NT2/D1 (cell line): ENCODE results near the gene NPAS1.

ENCODE experiments used
- DNase-seq: peaks from one replicate; pipeline ENCODE4 v3.0.0-alpha.2; 2011; ENCODE audit warnings: low read depth, low spot score
- H3K27me3 ChIP-seq: 2 replicates; pipeline ENCODE4 v1.6.0; 2011; ENCODE audit warnings: mild to moderate bottlenecking; ENCODE audit not compliant: insufficient read length, insufficient read depth
- H3K36me3 ChIP-seq: 2 replicates; pipeline ENCODE4 v1.6.1; 2011; ENCODE audit warnings: mild to moderate bottlenecking, low read length, mixed read lengths; ENCODE audit not compliant: insufficient read depth, insufficient read length
- H3K4me1 ChIP-seq: 2 replicates; pipeline ENCODE4 v1.5.1; 2011; ENCODE audit not compliant: insufficient read depth, insufficient read length
- H3K4me3 ChIP-seq: 2 replicates; pipeline ENCODE4 v1.5.1; 2011; ENCODE audit warnings: low read depth; ENCODE audit not compliant: insufficient read length
- H3K9ac ChIP-seq: 2 replicates; pipeline ENCODE4 v1.6.0; 2011; ENCODE audit warnings: low read depth; ENCODE audit not compliant: insufficient read length
- H3K9me3 ChIP-seq: 2 replicates; pipeline ENCODE4 v1.5.1; 2011; ENCODE audit warnings: mild to moderate bottlenecking, low read length; ENCODE audit not compliant: insufficient read depth
- SUZ12 ChIP-seq: IDR thresholded peaks from 2 replicates; pipeline ENCODE4 v1.6.1; 2011; ENCODE audit not compliant: insufficient read length, insufficient read depth; ENCODE audit errors: extremely low read depth
- YY1 ChIP-seq: IDR thresholded peaks from 2 replicates; pipeline ENCODE4 v1.6.1; 2011; ENCODE audit not compliant: insufficient read length, insufficient read depth
- ZNF274 ChIP-seq: IDR thresholded peaks from 2 replicates; pipeline ENCODE4 v1.6.1; 2011; ENCODE audit warnings: mild to moderate bottlenecking, low read depth, low read length

The NPAS1 gene

GRCh38 chr19:46976845-46977320, 42.8 kb upstream of the NPAS1 start:
- peaks cover 26% of the 10 kb centered on the region for H3K4me1 ChIP-seq
- no peaks in the 10 kb centered on the region for H3K27me3 ChIP-seq
- no peak for TF ChIP-seq YY1
- no peak for TF ChIP-seq ZNF274
- no peak for TF ChIP-seq SUZ12
- peak overlapping the region; percentile 69 for H3K9ac ChIP-seq
- no peaks in the 10 kb centered on the region for H3K36me3 ChIP-seq
- peak; percentile 30 for DNase-seq
- H3K4me3 ChIP-seq = no peak overlapping the region
- no peaks in the 10 kb centered on the region for H3K9me3 ChIP-seq

- Histone ChIP-seq H3K9me3 (no peaks in the 10 kb centered on the region), H3K27me3 (no peaks in the 10 kb centered on the region), H3K9ac (no peak overlapping the region), H3K36me3 (no peaks in the 10 kb centered on the region), H3K4me3 (no peak overlapping the region), H3K4me1 (peaks cover 26% of the 10 kb centered on the region)
- DNase-seq = no peak
- no peak for TF ChIP-seq ZNF274
- no peak for TF ChIP-seq SUZ12
- no peak for TF ChIP-seq YY1
Measured at GRCh38 chr19:46977548-46977947, 42.1 kb upstream of the NPAS1 start.

DNA sequence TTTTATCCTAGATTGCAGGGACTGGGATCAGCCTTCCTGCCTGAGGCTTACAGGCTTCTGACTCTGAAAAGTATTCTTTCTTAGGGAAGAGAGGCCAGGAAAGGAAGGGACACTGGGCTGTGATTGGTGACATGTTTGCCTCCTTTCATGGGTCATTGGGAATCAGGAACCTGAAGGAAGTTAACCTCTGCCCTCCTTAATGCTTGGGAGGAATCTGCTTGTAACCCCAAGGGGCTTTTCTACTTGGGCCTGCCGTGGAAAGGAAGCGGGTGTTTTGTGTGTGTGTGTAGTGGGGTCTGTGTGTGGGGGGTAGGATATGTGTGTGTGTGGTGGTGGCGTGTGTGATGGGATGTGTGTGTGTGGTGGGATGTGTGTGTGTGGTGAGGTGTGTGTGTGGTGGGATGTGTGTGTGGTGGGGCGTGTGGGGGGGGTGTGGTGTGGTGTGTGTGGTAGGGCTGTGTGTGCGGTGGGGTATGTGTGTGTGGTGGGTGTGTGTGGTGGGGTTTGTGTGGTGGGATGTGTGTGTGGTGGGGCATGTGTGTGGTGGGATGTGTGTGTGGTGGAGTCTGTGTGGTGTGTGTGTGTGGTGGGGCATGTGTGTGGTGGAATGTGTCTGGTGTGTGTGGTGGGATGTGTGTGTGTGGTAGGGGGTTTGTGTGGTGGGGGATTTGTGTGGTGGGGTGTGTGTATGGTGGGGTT, 41.3 kb upstream of the NPAS1 start:
- Histone ChIP-seq H3K27me3 (no peaks in the 10 kb centered on the region), H3K36me3 (no peaks in the 10 kb centered on the region), H3K4me3 (no peak overlapping the region), H3K9ac (peak overlapping the region; percentile 2), H3K4me1 (peaks cover 26% of the 10 kb centered on the region), H3K9me3 (no peaks in the 10 kb centered on the region)
- TF ChIP-seq SUZ12 (no peak), YY1 (no peak), ZNF274 (no peak)
- DNase-seq = no peak

DNA sequence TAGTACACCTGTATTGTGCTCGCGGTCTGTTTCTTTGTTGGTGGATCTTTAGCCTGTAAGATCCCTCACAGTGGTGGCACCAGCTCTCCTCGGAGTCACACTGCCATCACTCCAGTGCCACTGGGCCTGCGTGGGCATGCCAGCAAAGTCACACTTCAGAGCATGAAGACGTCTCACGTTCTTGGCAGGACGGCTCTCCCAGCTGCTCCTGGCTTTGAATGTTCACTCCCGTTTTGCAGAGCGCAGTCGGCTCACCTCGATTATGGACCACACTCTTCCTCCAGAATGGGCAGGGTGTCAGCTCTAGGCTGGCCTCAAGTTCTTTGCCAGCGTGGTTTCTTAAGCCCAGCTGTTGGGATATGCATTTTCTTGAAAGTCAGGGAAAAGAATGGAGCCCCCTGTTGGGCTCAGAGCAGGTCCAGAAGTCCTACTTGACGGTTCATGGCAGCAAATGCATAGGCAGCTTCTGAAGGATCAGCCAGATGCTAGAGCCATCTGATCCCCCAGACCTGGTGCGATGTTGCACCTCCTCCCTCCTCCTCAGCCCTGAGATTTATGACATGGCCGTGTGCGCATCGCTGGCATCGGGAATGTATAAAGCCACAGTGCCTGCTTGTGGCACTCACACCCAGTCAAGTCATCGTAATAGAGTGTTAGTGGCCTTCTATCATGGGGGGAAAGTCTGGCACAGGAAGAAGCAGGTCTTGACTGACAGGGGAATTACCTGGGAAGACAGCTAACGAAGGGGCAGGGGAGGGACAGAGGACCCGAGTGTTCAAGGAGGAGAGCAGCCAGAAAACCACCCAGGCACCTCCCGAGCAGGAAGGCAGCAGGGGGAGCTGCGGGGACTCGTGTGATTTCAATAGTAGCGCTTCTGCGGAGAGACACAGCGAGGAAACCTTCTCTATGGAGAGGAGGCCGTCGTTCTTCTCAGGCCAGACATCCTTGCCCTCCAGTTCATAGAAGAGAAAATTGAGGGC, 40.2 kb upstream of the NPAS1 start:
- no peaks in the 10 kb centered on the region for H3K27me3 ChIP-seq
- H3K4me1 ChIP-seq = peaks cover 29% of the 10 kb centered on the region
- no peak for DNase-seq
- no peaks in the 10 kb centered on the region for H3K36me3 ChIP-seq
- no peaks in the 10 kb centered on the region for H3K9me3 ChIP-seq
- H3K4me3 ChIP-seq = no peak overlapping the region
- no peak overlapping the region for H3K9ac ChIP-seq
- TF ChIP-seq SUZ12 (no peak), YY1 (no peak), ZNF274 (no peak)

- DNase-seq = no peak
- Histone ChIP-seq H3K9me3 (no peaks in the 10 kb centered on the region), H3K4me1 (peaks cover 29% of the 10 kb centered on the region), H3K36me3 (no peaks in the 10 kb centered on the region), H3K27me3 (no peaks in the 10 kb centered on the region), H3K4me3 (no peak overlapping the region), H3K9ac (no peak overlapping the region)
- no peak for TF ChIP-seq SUZ12
- TF ChIP-seq YY1 = no peak
Measured at GRCh38 chr19:46980761-46981160, 38.9 kb upstream of the NPAS1 start.

DNA sequence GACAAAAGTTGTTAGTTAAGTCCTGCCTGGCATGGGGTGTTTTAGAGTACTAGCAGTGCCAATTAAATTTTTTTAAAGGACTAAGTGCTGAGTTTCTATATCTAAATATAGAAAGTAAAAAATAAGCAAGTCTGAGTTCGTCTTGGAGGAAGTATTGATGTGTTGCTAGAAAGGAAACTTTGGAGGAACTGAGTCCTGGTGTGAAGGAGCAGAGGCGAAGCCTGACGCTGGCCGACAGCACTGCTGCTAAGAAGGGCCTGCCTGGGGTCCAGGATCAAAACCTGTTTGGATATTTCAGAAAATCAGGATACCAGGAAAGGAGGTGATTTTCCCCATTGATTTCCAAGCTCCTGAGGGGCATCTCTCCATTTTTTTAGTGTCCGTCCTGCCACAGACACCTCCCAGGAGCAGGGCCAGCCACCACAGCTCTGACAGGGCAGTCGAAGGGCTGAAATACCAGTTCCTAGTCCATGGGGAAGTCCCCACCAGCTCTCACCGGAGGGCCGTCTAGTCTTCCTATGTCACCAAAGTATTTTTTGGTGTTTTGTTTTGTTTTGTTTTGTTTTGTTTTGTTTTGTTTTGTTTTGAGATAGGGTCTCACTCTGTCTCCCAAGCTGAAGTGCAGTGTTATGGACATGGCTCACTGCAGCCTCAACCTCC, 38.2 kb upstream of the NPAS1 start:
- DNase-seq = no peak
- Histone ChIP-seq H3K4me1 (peaks cover 28% of the 10 kb centered on the region), H3K4me3 (no peak overlapping the region), H3K27me3 (no peaks in the 10 kb centered on the region), H3K36me3 (no peaks in the 10 kb centered on the region), H3K9me3 (no peaks in the 10 kb centered on the region), H3K9ac (no peak overlapping the region)
- TF ChIP-seq YY1 (no peak), SUZ12 (no peak)
